GM23248 (cell line): ENCODE measurements around the gene MMS19. TPM values are rescaled to one million over a fixed set of nuclear protein-coding genes. Genes with fewer than 3 reads are reported as not detected.
"Not testable (repeated sequence)": the region's sequence is repeated elsewhere in the genome, so short reads cannot be mapped to it uniquely, and the experiment has no call there.

Experiments used
- DNase-seq: peaks from one replicate; pipeline ENCODE4 v3.0.0-alpha.2; 2015
- H2AFZ ChIP-seq: fragments of 200-600 bp; sonication (generic); 2 replicates; pipeline ENCODE4 v1.6.1; 2016; ENCODE audit warnings: antibody characterized with exemption
- H3F3A ChIP-seq: fragments of 200-600 bp; sonication (generic); 2 replicates; pipeline ENCODE4 v1.6.1; 2016; ENCODE audit warnings: mild to moderate bottlenecking, antibody characterized with exemption, mixed run types; ENCODE audit not compliant: insufficient read depth
- H3K27ac ChIP-seq: fragments of 200-600 bp; sonication (generic); 2 replicates; pipeline ENCODE4 v1.5.1; 2016; ENCODE audit warnings: mild to moderate bottlenecking
- H3K27me3 ChIP-seq: fragments of 200-600 bp; sonication (generic); replicated peaks from 2 replicates; pipeline ENCODE4 v1.6.1; 2016; ENCODE audit warnings: mild to moderate bottlenecking; ENCODE audit not compliant: insufficient read depth
- H3K36me3 ChIP-seq: fragments of 200-600 bp; sonication (generic); 2 replicates; pipeline ENCODE4 v1.6.1; 2016; ENCODE audit warnings: low read depth, mild to moderate bottlenecking
- H3K4me1 ChIP-seq: fragments of 200-600 bp; sonication (generic); 2 replicates; pipeline ENCODE4 v1.6.1; 2016; ENCODE audit warnings: mild to moderate bottlenecking; ENCODE audit not compliant: insufficient read depth
- H3K4me2 ChIP-seq: fragments of 200-600 bp; sonication (generic); one replicate; pipeline ENCODE4 v1.6.1; 2016; ENCODE audit warnings: mild to moderate bottlenecking; ENCODE audit not compliant: unreplicated experiment
- H3K4me3 ChIP-seq: fragments of 200-600 bp; sonication (generic); 2 replicates; pipeline ENCODE4 v1.5.1; 2016; ENCODE audit warnings: mild to moderate bottlenecking
- H3K79me2 ChIP-seq: fragments of 200-600 bp; sonication (generic); 2 replicates; pipeline ENCODE4 v1.6.1; 2016; ENCODE audit warnings: mild to moderate bottlenecking; ENCODE audit not compliant: insufficient read depth
- H3K9ac ChIP-seq: fragments of 200-600 bp; sonication (generic); 2 replicates; pipeline ENCODE4 v1.6.1; 2016; ENCODE audit warnings: mild to moderate bottlenecking
- H3K9me2 ChIP-seq: fragments of 200-600 bp; sonication (generic); 2 replicates; pipeline ENCODE4 v1.6.1; 2016; ENCODE audit warnings: mixed run types, mild to moderate bottlenecking, moderate library complexity; ENCODE audit not compliant: insufficient read depth
- H3K9me3 ChIP-seq: fragments of 200-600 bp; sonication (generic); one replicate; pipeline ENCODE4 v1.6.1; 2017; ENCODE audit warnings: low read depth
- H4K20me1 ChIP-seq: fragments of 200-600 bp; sonication (generic); 2 replicates; pipeline ENCODE4 v1.6.0; 2016; ENCODE audit not compliant: insufficient read depth
- EZH2 ChIP-seq: fragments of 200-600 bp; sonication (generic); IDR thresholded peaks from 2 replicates; pipeline ENCODE4 v1.6.1; 2018; ENCODE audit warnings: antibody characterized with exemption, mild to moderate bottlenecking; ENCODE audit not compliant: insufficient read depth, poor library complexity, severe bottlenecking
- EZH2phosphoT487 ChIP-seq: fragments of 200-600 bp; sonication (generic); IDR thresholded peaks from 2 replicates; pipeline ENCODE4 v1.6.1; 2018; ENCODE audit warnings: antibody characterized with exemption, moderate library complexity, mild to moderate bottlenecking, low read depth; ENCODE audit not compliant: insufficient read depth
- WGBS, 2 experiments: methylation state at CpG; one replicate each; pipeline ENCODE4 v1.1.6; 2015 to 2017; ENCODE audit warnings: low lambda C conversion rate in 2 of 2, low coverage in 1 of 2; ENCODE audit errors: missing lambda C conversion rate in 2 of 2; 5-methylcytosine and 5-hydroxymethylcytosine counted together
- in situ Hi-C: fragments of 300-500 bp; cut with MboI; formaldehyde crosslinking; loops from 2 replicates; pipeline ENCODE4 v1.15.0; 2020
- polyA plus RNA-seq: library from polyadenylated mRNA; unstranded; fragments of >200 nt; fragmentation: Nextera tagmentation; extraction: Ambion mirVana; gene quantifications from 2 replicates; pipeline ENCODE4 v1.2.1, GENCODE V29; 2016
- total RNA-seq: library from RNA; depleted of rRNA; stranded (reverse); fragments of >200 nt; shearing (Covaris generic); gene quantifications from 2 replicates; pipeline ENCODE4 v1.2.3, GENCODE V29; 2014

Gene MMS19
- total and polyA plus RNA-seq, 2 experiments from 2014 or later, result 40.0 to 89.7 TPM

DNA sequence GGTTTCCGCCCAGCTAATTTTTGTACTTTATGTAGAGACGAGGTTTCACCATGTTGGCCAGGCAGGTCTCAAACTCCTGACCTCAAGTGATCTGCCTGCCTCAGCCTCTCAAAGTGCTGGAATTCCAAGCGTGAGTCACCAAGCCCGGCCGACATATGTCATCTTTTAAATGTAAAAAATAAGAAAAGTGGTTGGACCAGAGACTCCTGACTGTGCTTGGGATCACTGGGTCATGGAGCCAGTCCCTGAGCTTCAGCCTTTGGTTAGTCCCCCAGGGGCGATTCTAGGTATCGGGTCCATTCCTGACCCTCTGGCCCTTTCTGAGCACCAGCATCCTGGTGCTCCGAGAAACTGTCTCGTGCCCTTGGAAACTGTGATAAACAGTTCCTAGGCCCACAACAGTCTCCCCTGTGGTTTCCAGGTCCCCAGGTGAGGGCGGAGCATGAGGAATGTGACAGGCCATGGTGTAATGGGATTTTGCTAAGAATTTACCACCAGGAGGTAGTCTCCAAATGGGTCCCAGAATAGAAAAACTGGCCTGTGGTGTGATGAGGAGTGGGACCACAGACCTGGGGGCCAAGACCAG lies 33.3 kb upstream of the MMS19 start:
- no peak for TF ChIP-seq EZH2phosphoT487
- TF ChIP-seq EZH2, result no peak
- Histone ChIP-seq H3K9ac (no peak overlapping the region), H3K79me2 (peaks cover 52% of the 10 kb centered on the region), H3K4me1 (peaks cover 12% of the 10 kb centered on the region; the same call in 1 of the 2 replicates), H4K20me1 (no peaks in the 10 kb centered on the region), H3K27me3 (no peaks in the 10 kb centered on the region), H3K27ac (no peak overlapping the region), H3K4me3 (no peak overlapping the region), H3K4me2 (no peak overlapping the region), H3F3A (no peaks in the 10 kb centered on the region), H3K9me2 (no peaks in the 10 kb centered on the region), H3K36me3 (no peaks in the 10 kb centered on the region), H3K9me3 (no peaks in the 10 kb centered on the region), H2AFZ (no peak overlapping the region)
- DNase-seq, result peak; percentile 26
- 92 to 95% methylated on average over 10 of the region's 10 CpGs for WGBS, 2 experiments
- in situ Hi-C loops, result no loop called here

DNA sequence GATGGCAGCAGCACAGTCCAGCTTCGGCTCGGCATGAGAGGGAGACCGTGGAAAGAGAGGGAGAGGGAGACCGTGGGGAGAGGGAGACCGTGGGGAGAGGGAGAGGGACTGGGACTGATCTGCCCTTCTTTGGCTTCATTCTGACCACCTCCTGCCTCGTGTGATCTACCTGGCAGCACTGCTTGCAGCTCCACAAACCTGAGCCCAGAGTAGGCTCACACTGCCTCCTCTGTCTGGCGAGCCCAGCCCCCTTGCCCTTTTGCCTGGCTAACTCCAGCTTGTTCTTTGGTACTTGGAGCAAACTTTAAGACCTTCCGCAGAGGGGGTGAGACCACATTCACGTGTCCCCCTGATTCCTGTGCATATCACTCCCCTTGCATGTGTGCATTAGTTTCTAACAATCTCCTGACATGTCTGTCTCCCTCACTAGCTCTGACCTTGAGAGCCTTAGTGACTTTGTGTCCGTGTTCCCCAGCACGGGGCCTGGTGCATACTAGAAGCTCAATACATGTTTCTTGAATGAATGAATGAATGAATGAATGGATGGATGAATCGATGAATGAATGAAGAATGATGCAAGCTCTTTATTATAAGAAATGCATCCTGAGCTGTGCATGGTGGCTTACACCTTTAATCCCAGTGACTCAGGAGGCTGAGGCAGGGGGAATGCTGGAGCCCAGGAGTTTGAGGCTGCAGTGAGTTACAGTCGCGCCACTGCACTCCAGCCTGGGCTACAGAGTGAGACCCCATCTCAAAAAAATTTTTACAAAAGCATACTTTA lies 31.7 kb upstream of the MMS19 start:
- TF ChIP-seq EZH2 (no peak), EZH2phosphoT487 (no peak)
- 74 to 77% methylated on average over 10 to 14 of the region's 14 CpGs for WGBS, 2 experiments

DNA sequence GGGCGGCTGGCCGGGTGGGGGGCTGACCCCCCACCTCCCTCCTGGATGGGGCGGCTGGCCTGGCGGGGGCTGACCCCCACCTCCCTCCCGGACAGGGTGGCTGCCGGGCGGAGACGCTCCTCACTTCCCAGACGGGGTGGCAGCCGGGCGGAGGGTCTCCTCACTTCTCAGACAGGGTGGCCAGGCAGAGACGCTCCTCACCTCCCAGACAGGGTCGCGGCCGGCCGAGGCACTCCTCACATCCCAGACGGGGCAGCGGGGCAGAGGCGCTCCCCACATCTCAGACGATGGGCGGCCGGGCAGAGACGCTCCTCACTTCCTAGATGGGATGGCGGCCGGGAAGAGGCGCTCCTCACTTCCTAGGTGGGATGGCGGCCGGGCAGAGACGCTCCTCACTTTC lies 30.7 kb upstream of the MMS19 start:
- Histone ChIP-seq H3K4me1 (peaks cover 12% of the 10 kb centered on the region; the same call in 1 of the 2 replicates), H3K79me2 (peaks cover 60% of the 10 kb centered on the region)
- DNase-seq, H3K27ac ChIP-seq, in situ Hi-C loops, H3K36me3 ChIP-seq, H3K9me2 ChIP-seq, H3K4me2 ChIP-seq, H3K9ac ChIP-seq, H3K4me3 ChIP-seq, H3K27me3 ChIP-seq, H3K9me3 ChIP-seq, H2AFZ ChIP-seq, H3F3A ChIP-seq, H4K20me1 ChIP-seq: not testable (repeated sequence)
- WGBS, 2 experiments, result 94% methylated on average over 22 of the region's 29 CpGs; no CpG with 5 or more reads in 1 of the 2 experiments

More for the DNA sequence above, 31.7 kb upstream of the MMS19 start:
- H3K4me1 ChIP-seq, result peaks cover 12% of the 10 kb centered on the region; the same call in 1 of the 2 replicates
- H3K9me2 ChIP-seq, result no peaks in the 10 kb centered on the region
- H3F3A ChIP-seq, result no peaks in the 10 kb centered on the region
- no peaks in the 10 kb centered on the region for H4K20me1 ChIP-seq
- no peak overlapping the region for H3K4me2 ChIP-seq
- no peak overlapping the region for H3K4me3 ChIP-seq
- H3K36me3 ChIP-seq, result no peaks in the 10 kb centered on the region
- peaks cover 54% of the 10 kb centered on the region for H3K79me2 ChIP-seq
- no peak overlapping the region for H2AFZ ChIP-seq
- no peaks in the 10 kb centered on the region for H3K27me3 ChIP-seq
- in situ Hi-C loops, result no loop called here
- H3K9me3 ChIP-seq, result no peaks in the 10 kb centered on the region
- H3K27ac ChIP-seq, result no peak overlapping the region
- no peak for DNase-seq
- H3K9ac ChIP-seq, result no peak overlapping the region

DNA sequence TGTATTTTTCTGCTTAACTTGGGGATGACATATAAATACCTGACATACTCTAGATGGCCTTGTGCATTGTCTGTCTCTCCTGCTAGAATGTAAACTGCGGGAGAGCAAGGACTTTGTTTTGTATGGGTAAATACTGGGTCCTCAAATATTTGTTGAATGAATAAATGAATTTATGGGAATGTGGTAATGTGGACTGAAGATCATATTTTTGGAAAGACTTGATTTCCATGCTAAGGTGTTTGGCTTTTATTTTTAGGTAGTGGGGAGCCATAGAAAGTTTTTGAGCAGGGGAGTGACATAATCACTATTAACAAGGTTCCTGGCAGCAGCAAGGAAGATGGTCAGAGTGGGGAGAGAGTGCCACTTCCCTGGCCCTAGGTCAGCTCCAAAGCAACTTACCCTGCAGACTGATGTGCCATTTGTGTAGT lies 27.5 kb upstream of the MMS19 start:
- Histone ChIP-seq H3K27ac (no peak overlapping the region), H3K4me2 (no peak overlapping the region), H3K9me2 (no peaks in the 10 kb centered on the region), H3K9me3 (no peaks in the 10 kb centered on the region), H3K79me2 (peaks cover 75% of the 10 kb centered on the region), H3K4me1 (no peaks in the 10 kb centered on the region), H2AFZ (no peak overlapping the region), H3F3A (no peaks in the 10 kb centered on the region), H4K20me1 (no peaks in the 10 kb centered on the region), H3K27me3 (no peaks in the 10 kb centered on the region), H3K9ac (no peak overlapping the region), H3K36me3 (no peaks in the 10 kb centered on the region), H3K4me3 (no peak overlapping the region)
- 93 to 95% methylated on average over 1 of the region's 1 CpG for WGBS, 2 experiments
- DNase-seq, result no peak
- in situ Hi-C loops, result no loop called here
- no peak for TF ChIP-seq EZH2
- TF ChIP-seq EZH2phosphoT487, result no peak
